ENCODE measurements around the gene ACVR1B.

The ACVR1B gene

GRCh38 chr12:51944608-51945233, 6.8 kb upstream of the ACVR1B start:
- no peak for DNase-seq

- no peak for DNase-seq
These were observed 4.1 kb upstream of the ACVR1B start for GRCh38 chr12:51947246-51947996.

GRCh38 chr12:51948066-51948465, 3.4 kb upstream of the ACVR1B start:
- DNase-seq, result no peak

GRCh38 chr12:51949342-51950030, 2.0 kb upstream of the ACVR1B start:
- no peak for DNase-seq

GRCh38 chr12:51950682-51951198, 759 bp upstream of the ACVR1B start:
- no peak for DNase-seq

- DNase-seq, result peak; percentile 8
These were observed 584 bp downstream of the ACVR1B start for GRCh38 chr12:51951843-51952722.

GRCh38 chr12:51953089-51953488, 1.6 kb downstream of the ACVR1B start:
- no peak for DNase-seq

- DNase-seq, result no peak
These were observed 2.4 kb downstream of the ACVR1B start for GRCh38 chr12:51953864-51954263.

GRCh38 chr12:51954561-51955361, 3.3 kb downstream of the ACVR1B start:
- no peak for DNase-seq

GRCh38 chr12:51955702-51956101, 4.2 kb downstream of the ACVR1B start:
- no peak for DNase-seq

- no peak for DNase-seq
These were observed 7.0 kb downstream of the ACVR1B start for GRCh38 chr12:51958542-51958941.

- no peak for DNase-seq
These were observed 7.7 kb downstream of the ACVR1B start for GRCh38 chr12:51959211-51959610.

GRCh38 chr12:51959921-51960320, 8.4 kb downstream of the ACVR1B start:
- DNase-seq, result no peak

GRCh38 chr12:51960488-51960887, 9.0 kb downstream of the ACVR1B start:
- DNase-seq, result no peak

GRCh38 chr12:51960890-51961289, 9.4 kb downstream of the ACVR1B start:
- no peak for DNase-seq

GRCh38 chr12:51961834-51962233, 10.3 kb downstream of the ACVR1B start:
- no peak for DNase-seq

- DNase-seq, result no peak
These were observed 11.2 kb downstream of the ACVR1B start for GRCh38 chr12:51962737-51963136.

GRCh38 chr12:51963477-51963876, 12.0 kb downstream of the ACVR1B start:
- DNase-seq, result no peak

- DNase-seq, result no peak
These were observed 18.1 kb downstream of the ACVR1B start for GRCh38 chr12:51969643-51970042.

- peak; percentile 64 for DNase-seq
These were observed 19.6 kb downstream of the ACVR1B start for GRCh38 chr12:51970904-51971646.
